HepG2 (cell line): Measurements from ENCODE around the gene ESPN. TPM values are rescaled to one million over a fixed set of nuclear protein-coding genes. Genes with fewer than 3 reads are reported as not detected.
A peak's percentile ranks its signal among the peaks of the same experiment; 100 is the strongest.

Source experiments
- ATAC-seq: fragments of 200-7000 bp; cut with Tn5 transposase; 3 replicates; pipeline ENCODE4 v1.9.1; 2020; ENCODE audit warnings: mild to moderate bottlenecking, moderate library complexity
- BruUV-seq: library from RNA; stranded (reverse); fragments of 400-500 nt; replicated peaks from 2 replicates; lab custom pipeline; 2021; lab: Mats Ljungman, UMichigan
- CTCF ChIA-PET: fragments of 300-600 bp; formaldehyde crosslinking; extraction: SDS; loops from one replicate; lab custom pipeline; 2021; ENCODE audit warnings: low total read pairs, inconsistent platforms, low intra/inter-chr PET ratio; lab: Yijun Ruan, JAX
- POLR2A ChIA-PET: fragments of 350-600 bp; sonication (Branson Sonifier 250); formaldehyde crosslinking; loops from one replicate; lab custom pipeline; 2020; ENCODE audit warnings: antibody characterized with exemption, inconsistent platforms; lab: Yijun Ruan, JAX
- DNase-seq: peaks from one replicate; pipeline ENCODE4 v3.0.0-alpha.2; 2015; ENCODE audit warnings: low spot score
- FAIRE-seq: peaks from 3 replicates; lab custom pipeline; 2011; peaks lifted over from hg19 to GRCh38; lab: Jason Lieb, UNC
- H2AFZ ChIP-seq: one replicate; pipeline ENCODE4 v1.6.1; 2011; ENCODE audit warnings: low read length, inconsistent platforms
- H3K27ac ChIP-seq: fragments of 300-600 bp; 3 replicates; pipeline ENCODE4 v1.8.0; 2011; ENCODE audit warnings: mixed run types, mild to moderate bottlenecking, mixed read lengths, low read length, inconsistent platforms; ENCODE audit not compliant: insufficient read depth; ENCODE audit errors: extremely low read length
- H3K27me3 ChIP-seq, 2 experiments: fragments of 200-600 bp in 1 of 2; 2 replicates in 1 of 2; 3 replicates in 1 of 2; pipeline versions ENCODE4 v1.6.0 to v1.8.0; 2011; ENCODE audit warnings: low read length in 2 of 2, mild to moderate bottlenecking in 2 of 2, moderate library complexity in 2 of 2, inconsistent platforms in 1 of 2; ENCODE audit not compliant: insufficient read depth in 2 of 2, control insufficient read depth in 1 of 2
- H3K36me3 ChIP-seq, 2 experiments: fragments of 200-600 bp in 1 of 2; replicated peaks in 1 of 2; 2 replicates in 1 of 2; 3 replicates in 1 of 2; pipeline versions ENCODE4 v1.5.1 to v1.8.0; 2011; ENCODE audit warnings: low read length in 2 of 2, inconsistent platforms in 1 of 2; ENCODE audit not compliant: insufficient read depth in 2 of 2, control insufficient read depth in 1 of 2
- H3K4me1 ChIP-seq: 2 replicates; pipeline ENCODE4 v1.5.1; 2012; ENCODE audit warnings: low read length, inconsistent platforms; ENCODE audit not compliant: insufficient read depth
- H3K4me2 ChIP-seq: 2 replicates; pipeline ENCODE4 v1.6.0; 2011; ENCODE audit warnings: low read depth, low read length, inconsistent platforms
- H3K4me3 ChIP-seq, 3 experiments: fragments of 200-600 bp in 1 of 3; sonication (generic), shearing (Covaris generic) in 1 of 3; replicated peaks in 1 of 3; 2 replicates each; pipeline ENCODE4 v1.5.1; 2011 to 2016; ENCODE audit warnings: low read length in 3 of 3, inconsistent platforms in 2 of 3, low read depth in 2 of 3, mild to moderate bottlenecking in 2 of 3, control low read depth in 1 of 3, mixed read lengths in 1 of 3; ENCODE audit not compliant: insufficient read depth in 1 of 3
- H3K79me2 ChIP-seq: one replicate; pipeline ENCODE4 v1.6.1; 2011; ENCODE audit warnings: low read length, inconsistent platforms; ENCODE audit not compliant: insufficient read depth
- H3K9ac ChIP-seq: 2 replicates; pipeline ENCODE4 v1.6.0; 2011; ENCODE audit warnings: mild to moderate bottlenecking, low read depth, low read length, inconsistent platforms; ENCODE audit not compliant: insufficient read depth
- H3K9me3 ChIP-seq: 2 replicates; pipeline ENCODE4 v1.5.1; 2012; ENCODE audit warnings: mild to moderate bottlenecking, low read length
- H4K20me1 ChIP-seq: 2 replicates; pipeline ENCODE4 v1.6.0; 2011; ENCODE audit warnings: inconsistent platforms, mild to moderate bottlenecking, low read length, moderate library complexity; ENCODE audit not compliant: insufficient read depth
- CEBPB ChIP-seq: IDR thresholded peaks from 2 replicates; pipeline ENCODE4 v1.6.1; 2011; ENCODE audit warnings: low read depth, low read length, improper control_type of control experiment, borderline replicate concordance
- ELF1 ChIP-seq: sonication (generic); formaldehyde crosslinking; IDR thresholded peaks from 2 replicates; pipeline ENCODE4 v1.4.0; 2020; ENCODE audit warnings: missing genetic modification reagents
- MTF2 ChIP-seq: sonication (generic); formaldehyde crosslinking; IDR thresholded peaks from 2 replicates; pipeline ENCODE4 v1.5.0; 2020; ENCODE audit warnings: missing genetic modification reagents, borderline replicate concordance
- POLR2AphosphoS2 ChIP-seq: IDR thresholded peaks from 2 replicates; pipeline ENCODE4 v1.6.1; 2011; ENCODE audit warnings: low read depth, low read length, improper control_type of control experiment
- TEAD2 ChIP-seq: sonication (generic); formaldehyde crosslinking; IDR thresholded peaks from 2 replicates; pipeline ENCODE4 v1.9.0; 2021; ENCODE audit warnings: missing genetic modification reagents
- ZBTB7B ChIP-seq: sonication (generic); formaldehyde crosslinking; IDR thresholded peaks from 2 replicates; pipeline ENCODE4 v1.4.0; 2020; ENCODE audit warnings: missing genetic modification reagents
- ZNF557 ChIP-seq: sonication (generic); formaldehyde crosslinking; IDR thresholded peaks from 2 replicates; pipeline ENCODE4 v1.4.0; 2020; ENCODE audit warnings: missing genetic modification reagents
- ZNF572 ChIP-seq: sonication (generic); formaldehyde crosslinking; IDR thresholded peaks from 2 replicates; pipeline ENCODE4 v1.5.1; 2020; ENCODE audit warnings: mild to moderate bottlenecking, missing genetic modification reagents
- ZNF75D ChIP-seq: sonication (generic); formaldehyde crosslinking; IDR thresholded peaks from 2 replicates; pipeline ENCODE4 v1.8.1; 2023; ENCODE audit warnings: missing genetic modification reagents, mild to moderate bottlenecking, borderline replicate concordance
- ZNF879 ChIP-seq: sonication (generic); formaldehyde crosslinking; IDR thresholded peaks from 2 replicates; pipeline ENCODE4 v1.8.1; 2023; ENCODE audit warnings: missing genetic modification reagents
- ZSCAN25 ChIP-seq: sonication (generic); formaldehyde crosslinking; IDR thresholded peaks from 2 replicates; pipeline ENCODE4 v1.8.0; 2022; ENCODE audit warnings: mild to moderate bottlenecking, missing genetic modification reagents
- ZSCAN9 ChIP-seq: IDR thresholded peaks from 2 replicates; pipeline ENCODE4 v1.6.1; 2016; ENCODE audit warnings: borderline replicate concordance
- WGBS: methylation state at CpG from one replicate; pipeline ENCODE4 v1.1.6; 2017; ENCODE audit warnings: low lambda C conversion rate; 5-methylcytosine and 5-hydroxymethylcytosine counted together
- in situ Hi-C: cut with HindIII; loops from 2 replicates; pipeline ENCODE4 v1.10.0; 2017; ENCODE audit warnings: low pct_unique_long_range_greater_than_20kb; ENCODE audit not compliant: extremely low pct_ligation_motif_present
- intact Hi-C: fragments of 100-400 bp; cut with micrococcal nuclease; formaldehyde crosslinking; loops from one replicate; pipeline ENCODE4 v1.10.0; 2022; ENCODE audit not compliant: unreplicated experiment
- polyA plus RNA-seq, 8 experiments: library from polyadenylated mRNA; depleted of rRNA in 3 of 8; stranded (reverse) in 7 of 8; unstranded in 1 of 8; fragments of >200 nt; fragmentation: Illumina TruSeq in 4 of 8; extraction: Trizol in 4 of 8; gene quantifications; 2 replicates each; pipeline versions ENCODE4 v1.2.1 to v1.2.3, GENCODE V29; 2011 to 2016; ENCODE audit warnings: low read depth in 4 of 8, missing spikeins in 1 of 8, mixed read lengths in 1 of 8; ENCODE audit not compliant: insufficient read depth in 1 of 8
- total RNA-seq, 5 experiments: library from RNA; depleted of rRNA; stranded (reverse); fragments of >200 nt; fragmentation: Illumina TruSeq; extraction: Trizol; gene quantifications; 2 replicates each; pipeline ENCODE4 v1.2.3, GENCODE V29; 2016; ENCODE audit warnings: low read depth in 1 of 5
- TF ChIP-seq, protein P1 (sequence below): sonication (generic); formaldehyde crosslinking; IDR thresholded peaks from 2 replicates; pipeline ENCODE4 v1.4.0; 2020; ENCODE audit warnings: missing genetic modification reagents
- TF ChIP-seq, protein P2 (sequence below): sonication (generic); formaldehyde crosslinking; IDR thresholded peaks from 2 replicates; pipeline ENCODE4 v1.8.0; 2022; ENCODE audit warnings: missing genetic modification reagents, mild to moderate bottlenecking, borderline replicate concordance
- TF ChIP-seq, protein P3 (sequence below): IDR thresholded peaks from 2 replicates; pipeline ENCODE4 v1.6.1; 2016; ENCODE audit warnings: mild to moderate bottlenecking, missing biosample characterization, missing genetic modification reagents
- TF ChIP-seq, protein P4 (sequence below): IDR thresholded peaks from 2 replicates; pipeline ENCODE4 v1.6.1; 2016; ENCODE audit warnings: low read depth

ESPN gene
- total and polyA plus RNA-seq, 2 of the 13 experiments (the other 11 are each of a cell fraction or from before 2014, with no cell fraction given), result 48.6 to 54.2 TPM

DNA sequence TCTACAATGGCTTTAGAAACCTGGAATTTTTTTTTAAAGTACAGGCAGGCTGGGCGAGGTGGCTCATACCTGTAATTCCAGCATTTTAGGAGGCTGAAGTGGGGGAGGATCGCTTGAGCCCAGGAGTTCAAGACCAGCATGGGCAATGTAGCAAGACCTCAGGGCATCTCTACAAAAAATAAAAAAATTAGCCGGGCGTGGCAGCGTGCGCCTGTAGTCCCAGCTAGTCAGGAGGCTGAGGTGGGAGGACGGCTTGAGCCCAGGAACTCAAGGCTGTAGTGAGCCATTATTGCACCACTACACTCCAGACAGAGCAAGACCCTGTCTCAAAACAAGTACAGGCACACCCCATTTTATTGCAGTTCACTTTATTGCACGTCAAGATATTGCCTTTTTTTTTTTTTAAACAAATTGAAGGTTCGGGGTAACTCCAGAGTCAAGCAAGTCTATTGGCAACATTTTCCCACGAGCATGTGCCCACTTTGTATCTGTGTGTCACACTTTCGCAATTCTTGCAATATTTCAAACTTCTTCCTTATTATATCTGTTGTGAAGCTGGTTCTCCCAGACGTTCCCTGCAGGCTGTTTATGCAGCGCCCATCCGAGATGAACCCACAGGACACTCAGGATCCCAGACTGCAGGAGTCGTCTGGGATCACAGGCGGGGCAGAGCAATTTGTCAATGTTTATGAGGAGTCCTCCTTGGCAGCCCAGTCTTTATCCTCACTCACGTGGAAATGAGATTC lies 9.5 kb upstream of the ESPN start:
- Histone ChIP-seq H3K9ac (no peak overlapping the region), H3K79me2 (no peaks in the 10 kb centered on the region), H3K4me2 (peak overlapping the region; percentile 81), H3K27ac (no peak overlapping the region), H3K4me3 (peak overlapping the region in 2 of 3 experiments; percentile 26 to 57; a peak in 3 of 6 replicates), H3K36me3 (no peaks in the 10 kb centered on the region), H3K27me3 (peaks cover 11 to 62% of the 10 kb centered on the region in 2 experiments), H3K4me1 (peaks cover 57% of the 10 kb centered on the region), H3K9me3 (no peaks in the 10 kb centered on the region), H4K20me1 (no peaks in the 10 kb centered on the region), H2AFZ (no peak overlapping the region)
- FAIRE-seq, result no peak
- no peak for ATAC-seq
- CTCF ChIA-PET, result interaction anchor here (0.7 to 1.6 kb wide), 2 partner anchors 52 to 67 kb away, joined by 3 to 6 read pairs; no protein-coding TSS in a partner anchor
- BruUV-seq, result no TSS peak
- 51% methylated on average over 16 of the region's 17 CpGs for WGBS
- TF ChIP-seq ZBTB7B (CRISPR knock-in tag) (no peak), CEBPB (peak; percentile 22; the same call in 1 of the 2 replicates), ZSCAN9 (CRISPR knock-in tag) (no peak), ZNF572 (CRISPR knock-in tag) (no peak)
- intact Hi-C loops (no loop called here), in situ Hi-C loops (loop anchor here (10.0 kb wide), 1 partner anchor 170 kb away; the partner anchor contains the start of gene HES3)
- DNase-seq, result no peak
- POLR2A ChIA-PET, result no interaction called here

DNA sequence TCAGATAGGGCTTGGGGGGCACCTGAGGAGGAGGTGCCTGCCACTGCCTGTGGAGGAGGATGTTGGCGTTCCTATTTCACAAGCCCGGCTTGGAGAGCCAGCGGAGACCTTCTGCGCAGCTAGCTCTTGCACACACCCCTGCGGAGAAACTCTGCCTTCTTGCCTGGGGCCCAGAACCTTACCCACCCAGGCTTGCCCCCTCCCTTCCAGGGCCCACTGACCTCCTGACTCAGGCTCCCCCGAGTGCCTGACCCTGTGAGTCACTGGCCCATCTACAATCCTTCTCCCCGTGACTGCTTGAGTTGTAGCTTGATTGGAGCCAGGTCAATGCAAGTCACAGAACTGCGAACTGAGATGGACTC lies 8.3 kb upstream of the ESPN start:
- CTCF ChIA-PET, result no interaction called here
- DNase-seq (no peak), FAIRE-seq (no peak), ATAC-seq (no peak)
- H3K9ac ChIP-seq, result no peak overlapping the region
- peaks cover 51% of the 10 kb centered on the region for H3K4me1 ChIP-seq
- H4K20me1 ChIP-seq, result no peaks in the 10 kb centered on the region
- H3K4me3 ChIP-seq, result no peak overlapping the region
- WGBS, result 37% methylated on average over 3 of the region's 8 CpGs
- no peaks in the 10 kb centered on the region for H3K9me3 ChIP-seq
- intact Hi-C loops, result no loop called here
- no peak overlapping the region for H3K4me2 ChIP-seq
- POLR2A ChIA-PET, result no interaction called here
- no peak overlapping the region for H3K27ac ChIP-seq
- H3K27me3 ChIP-seq, result peaks cover 16 to 70% of the 10 kb centered on the region in 2 experiments
- in situ Hi-C loops, result loop anchor here (10.0 kb wide), 1 partner anchor 171 kb away; the partner anchor contains the start of gene HES3
- no peaks in the 10 kb centered on the region for H3K36me3 ChIP-seq
- no peaks in the 10 kb centered on the region for H3K79me2 ChIP-seq
- no peak overlapping the region for H2AFZ ChIP-seq
- no TSS peak for BruUV-seq
- TF ChIP-seq MTF2 (CRISPR knock-in tag), result no peak
- no peak for TF ChIP-seq ELF1 (CRISPR knock-in tag)
- no peak for TF ChIP-seq POLR2AphosphoS2
- TF ChIP-seq, protein P1, sequence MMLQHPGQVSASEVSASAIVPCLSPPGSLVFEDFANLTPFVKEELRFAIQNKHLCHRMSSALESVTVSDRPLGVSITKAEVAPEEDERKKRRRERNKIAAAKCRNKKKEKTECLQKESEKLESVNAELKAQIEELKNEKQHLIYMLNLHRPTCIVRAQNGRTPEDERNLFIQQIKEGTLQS (CRISPR knock-in tag), result no peak
- TF ChIP-seq, protein P2, sequence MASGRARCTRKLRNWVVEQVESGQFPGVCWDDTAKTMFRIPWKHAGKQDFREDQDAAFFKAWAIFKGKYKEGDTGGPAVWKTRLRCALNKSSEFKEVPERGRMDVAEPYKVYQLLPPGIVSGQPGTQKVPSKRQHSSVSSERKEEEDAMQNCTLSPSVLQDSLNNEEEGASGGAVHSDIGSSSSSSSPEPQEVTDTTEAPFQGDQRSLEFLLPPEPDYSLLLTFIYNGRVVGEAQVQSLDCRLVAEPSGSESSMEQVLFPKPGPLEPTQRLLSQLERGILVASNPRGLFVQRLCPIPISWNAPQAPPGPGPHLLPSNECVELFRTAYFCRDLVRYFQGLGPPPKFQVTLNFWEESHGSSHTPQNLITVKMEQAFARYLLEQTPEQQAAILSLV, result no peak
- TF ChIP-seq ZNF557, result no peak
- TF ChIP-seq ZSCAN25 (CRISPR knock-in tag), result no peak
- TF ChIP-seq ZNF879 (CRISPR knock-in tag), result no peak
- TF ChIP-seq, protein P3, sequence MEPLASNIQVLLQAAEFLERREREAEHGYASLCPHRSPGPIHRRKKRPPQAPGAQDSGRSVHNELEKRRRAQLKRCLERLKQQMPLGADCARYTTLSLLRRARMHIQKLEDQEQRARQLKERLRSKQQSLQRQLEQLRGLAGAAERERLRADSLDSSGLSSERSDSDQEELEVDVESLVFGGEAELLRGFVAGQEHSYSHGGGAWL (CRISPR knock-in tag), result no peak
- TF ChIP-seq TEAD2, result no peak
- TF ChIP-seq, protein P4, sequence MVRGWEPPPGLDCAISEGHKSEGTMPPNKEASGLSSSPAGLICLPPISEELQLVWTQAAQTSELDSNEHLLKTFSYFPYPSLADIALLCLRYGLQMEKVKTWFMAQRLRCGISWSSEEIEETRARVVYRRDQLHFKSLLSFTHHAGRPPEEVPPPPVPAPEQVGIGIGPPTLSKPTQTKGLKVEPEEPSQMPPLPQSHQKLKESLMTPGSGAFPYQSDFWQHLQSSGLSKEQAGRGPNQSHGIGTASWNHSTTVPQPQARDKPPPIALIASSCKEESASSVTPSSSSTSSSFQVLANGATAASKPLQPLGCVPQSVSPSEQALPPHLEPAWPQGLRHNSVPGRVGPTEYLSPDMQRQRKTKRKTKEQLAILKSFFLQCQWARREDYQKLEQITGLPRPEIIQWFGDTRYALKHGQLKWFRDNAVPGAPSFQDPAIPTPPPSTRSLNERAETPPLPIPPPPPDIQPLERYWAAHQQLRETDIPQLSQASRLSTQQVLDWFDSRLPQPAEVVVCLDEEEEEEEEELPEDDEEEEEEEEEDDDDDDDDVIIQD (CRISPR knock-in tag), result no peak
- TF ChIP-seq ZNF75D (CRISPR knock-in tag), result no peak
